ENCODE data around the gene SLC38A7. TPM values are rescaled to one million over a fixed set of nuclear protein-coding genes. Genes with fewer than 3 reads are reported as not detected.
A peak's percentile ranks its signal among the peaks of the same experiment; 100 is the strongest.

The SLC38A7 gene
- total RNA-seq, 2 donors from 2014 or later, result 6.3 to 7.3 TPM

DNA sequence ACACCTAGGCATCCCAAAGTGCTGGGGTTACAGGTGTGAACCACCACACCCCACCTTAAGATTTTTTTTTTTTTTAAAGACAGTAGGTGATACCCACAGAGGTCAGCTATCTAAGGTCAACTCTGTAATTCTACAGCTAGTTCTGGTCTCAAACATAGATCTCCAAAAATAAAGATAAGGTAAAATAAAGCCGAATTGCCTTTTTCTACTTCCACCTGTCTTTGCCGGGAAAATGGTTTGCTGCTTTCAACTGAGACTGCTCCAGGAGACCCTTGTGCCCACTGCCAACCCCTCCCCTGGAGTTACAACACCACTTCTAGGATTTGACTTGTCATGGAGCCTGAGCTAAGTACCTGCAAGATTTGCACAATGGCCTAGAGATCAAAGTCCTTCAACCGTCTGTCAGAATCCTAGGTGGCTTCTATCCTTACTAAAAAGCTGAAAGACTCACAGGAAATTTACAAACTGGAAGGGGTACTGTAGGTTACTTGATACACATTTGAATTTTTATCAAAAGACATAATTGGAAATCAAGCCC, 50.2 kb downstream of the SLC38A7 start:
- DNase-seq, result no peak
- TF ChIP-seq POLR2A (IDR thresholded peaks at IDR 0.05), result no peak
- TF ChIP-seq, protein P1, sequence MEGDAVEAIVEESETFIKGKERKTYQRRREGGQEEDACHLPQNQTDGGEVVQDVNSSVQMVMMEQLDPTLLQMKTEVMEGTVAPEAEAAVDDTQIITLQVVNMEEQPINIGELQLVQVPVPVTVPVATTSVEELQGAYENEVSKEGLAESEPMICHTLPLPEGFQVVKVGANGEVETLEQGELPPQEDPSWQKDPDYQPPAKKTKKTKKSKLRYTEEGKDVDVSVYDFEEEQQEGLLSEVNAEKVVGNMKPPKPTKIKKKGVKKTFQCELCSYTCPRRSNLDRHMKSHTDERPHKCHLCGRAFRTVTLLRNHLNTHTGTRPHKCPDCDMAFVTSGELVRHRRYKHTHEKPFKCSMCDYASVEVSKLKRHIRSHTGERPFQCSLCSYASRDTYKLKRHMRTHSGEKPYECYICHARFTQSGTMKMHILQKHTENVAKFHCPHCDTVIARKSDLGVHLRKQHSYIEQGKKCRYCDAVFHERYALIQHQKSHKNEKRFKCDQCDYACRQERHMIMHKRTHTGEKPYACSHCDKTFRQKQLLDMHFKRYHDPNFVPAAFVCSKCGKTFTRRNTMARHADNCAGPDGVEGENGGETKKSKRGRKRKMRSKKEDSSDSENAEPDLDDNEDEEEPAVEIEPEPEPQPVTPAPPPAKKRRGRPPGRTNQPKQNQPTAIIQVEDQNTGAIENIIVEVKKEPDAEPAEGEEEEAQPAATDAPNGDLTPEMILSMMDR (IDR thresholded peaks at IDR 0.05), result no peak
- peaks cover 4% of the 10 kb centered on the region for H3K4me1 ChIP-seq
- H3K27ac ChIP-seq, result no peak overlapping the region
- no peak for ATAC-seq
- intact Hi-C loops (cut with DNase I), result no loop called here
- no peaks in the 10 kb centered on the region for H3K9me3 ChIP-seq
- no peak overlapping the region for H3K4me3 ChIP-seq
- H3K27me3 ChIP-seq, result no peaks in the 10 kb centered on the region
- H3K36me3 ChIP-seq (replicated peaks in 1 of 2; ENCODE audit: insufficient read depth in 1 of 2, low read depth in 2 of 2), result no peaks in the 10 kb centered on the region
- WGBS, 2 donors, result 47 to 56% methylated on average over 3 of the region's 3 CpGs

DNA sequence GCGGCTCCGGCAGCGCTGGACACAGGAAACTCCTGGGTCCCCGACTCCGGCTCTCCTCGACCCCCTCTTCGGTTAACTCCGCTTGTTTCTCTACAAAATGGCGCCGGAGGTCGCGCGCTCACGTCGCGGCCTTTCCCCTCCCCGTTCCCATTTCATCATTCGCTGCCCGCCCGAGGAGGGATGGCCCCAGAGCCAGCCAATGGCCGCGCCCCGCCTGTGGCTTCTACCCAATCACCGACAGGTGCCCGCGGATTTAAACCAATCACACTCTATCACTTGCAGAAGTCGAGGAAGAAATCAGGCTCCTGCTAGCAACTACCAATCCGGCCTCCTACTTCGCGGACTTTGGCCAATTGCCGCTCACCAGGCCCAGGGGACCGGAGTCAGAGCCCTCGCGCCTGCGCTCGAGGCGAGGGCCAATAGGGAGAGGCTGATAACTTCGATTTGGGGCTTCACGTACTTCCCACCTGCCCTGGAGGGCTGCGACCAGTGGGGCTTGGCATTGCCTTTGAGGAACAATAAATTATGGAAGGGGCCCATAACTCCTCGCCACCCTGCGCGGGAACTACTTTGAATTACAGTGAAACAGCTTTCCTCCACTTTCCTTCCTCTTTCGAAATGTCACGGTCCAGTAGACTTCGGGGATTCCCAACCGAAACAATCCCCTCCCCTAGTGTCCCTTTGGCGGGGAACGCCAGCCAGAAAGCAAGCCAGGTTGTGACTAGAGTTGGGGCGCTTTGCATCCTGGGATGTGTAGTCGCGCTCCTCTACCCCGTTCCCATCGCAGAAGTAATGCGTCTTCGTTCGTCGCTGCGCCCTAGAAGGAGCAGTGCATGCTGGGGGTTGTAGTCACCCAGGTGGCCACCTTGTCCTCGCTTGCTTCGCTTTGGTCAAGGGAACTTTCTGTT, 54.6 kb downstream of the SLC38A7 start, which contains the start of gene CNOT1:
Gene CNOT1, minus strand, starts transcription at position 94 of the 908 bp plus-strand sequence. CDS start 30,489 bp downstream, outside the sequence.
- intact Hi-C loops (cut with DNase I), result no loop called here
- Histone ChIP-seq H3K27me3 (no peaks in the 10 kb centered on the region), H3K4me1 (peaks cover 27% of the 10 kb centered on the region), H3K27ac (peak within 1 kb of the TSS; percentile 97 to 98 (median 98)), H3K9me3 (no peaks in the 10 kb centered on the region), H3K36me3 (replicated peaks in 1 of 2; ENCODE audit: insufficient read depth in 1 of 2, low read depth in 2 of 2) (no peaks in the 10 kb centered on the region), H3K4me3 (peak within 1 kb of the TSS; percentile 54 to 80)
- ATAC-seq, result peak; percentile 95
- TF ChIP-seq, protein P1 (IDR thresholded peaks at IDR 0.05), result no peak
- TF ChIP-seq POLR2A (IDR thresholded peaks at IDR 0.05), result peak; percentile 64 to 88 (median 87)
- WGBS, 2 donors, result 0 to 4% methylated on average over 4 to 61 of the region's 61 CpGs
- peak; percentile 97 to 99 (median 98) for DNase-seq

DNA sequence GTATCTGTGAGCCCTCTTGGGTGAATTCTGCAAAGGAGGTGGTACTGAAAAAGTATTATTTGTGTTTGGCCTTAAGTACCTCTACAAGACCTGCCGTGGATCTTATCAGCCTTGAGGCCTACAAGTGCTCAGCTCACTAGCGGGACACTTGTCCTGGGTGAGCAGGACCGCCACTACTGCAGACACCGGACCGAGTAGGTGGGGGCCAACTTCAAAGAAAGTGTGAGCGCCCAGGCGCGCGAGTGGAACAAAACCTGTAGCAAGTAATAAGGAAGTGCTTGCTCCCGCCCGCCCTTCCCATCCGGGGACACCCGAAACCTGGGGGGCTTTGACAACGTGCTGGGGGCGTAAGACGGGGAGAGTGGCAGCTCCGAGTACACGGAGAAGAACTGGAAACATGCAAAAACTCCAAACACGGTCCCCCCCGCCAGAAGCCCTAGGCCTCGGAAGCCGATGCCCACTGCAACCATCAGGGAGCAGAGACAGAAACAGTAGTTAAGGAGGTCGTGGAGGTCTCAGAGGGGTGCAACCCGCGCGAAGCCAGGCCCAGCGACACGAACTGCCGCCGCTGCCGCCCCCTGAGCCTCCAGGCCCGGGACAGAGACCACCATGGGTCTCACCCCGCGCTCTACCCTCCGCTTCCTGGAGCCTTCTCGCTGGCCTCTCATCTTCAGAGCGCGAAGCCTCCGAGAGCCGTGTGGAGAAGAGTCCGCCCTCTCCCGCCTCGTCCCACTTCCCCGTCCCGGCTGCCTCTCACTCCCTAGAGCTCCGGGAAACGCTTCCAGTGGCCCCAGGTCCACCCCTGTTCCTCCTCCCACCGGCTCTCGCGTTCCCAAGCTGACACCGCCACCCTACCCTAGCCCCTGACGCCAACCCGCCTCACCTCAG, 55.5 kb downstream of the SLC38A7 start:
- peak; percentile 27 for ATAC-seq
- Histone ChIP-seq H3K27me3 (no peaks in the 10 kb centered on the region), H3K9me3 (no peaks in the 10 kb centered on the region), H3K27ac (peak overlapping the region; percentile 97 to 98 (median 98)), H3K36me3 (replicated peaks in 1 of 2; ENCODE audit: insufficient read depth in 1 of 2, low read depth in 2 of 2) (peaks cover 0 to 4% of the 10 kb centered on the region in 2 donors), H3K4me3 (peak overlapping the region; percentile 54 to 80), H3K4me1 (peaks cover 27% of the 10 kb centered on the region)
- intact Hi-C loops (cut with DNase I), result no loop called here
- TF ChIP-seq, protein P1 (IDR thresholded peaks at IDR 0.05), result no peak
- TF ChIP-seq POLR2A (IDR thresholded peaks at IDR 0.05), result no peak
- peak; percentile 49 to 68 (median 56) for DNase-seq
- WGBS, 2 donors, result 0 to 1% methylated on average over 16 to 52 of the region's 53 CpGs

DNA sequence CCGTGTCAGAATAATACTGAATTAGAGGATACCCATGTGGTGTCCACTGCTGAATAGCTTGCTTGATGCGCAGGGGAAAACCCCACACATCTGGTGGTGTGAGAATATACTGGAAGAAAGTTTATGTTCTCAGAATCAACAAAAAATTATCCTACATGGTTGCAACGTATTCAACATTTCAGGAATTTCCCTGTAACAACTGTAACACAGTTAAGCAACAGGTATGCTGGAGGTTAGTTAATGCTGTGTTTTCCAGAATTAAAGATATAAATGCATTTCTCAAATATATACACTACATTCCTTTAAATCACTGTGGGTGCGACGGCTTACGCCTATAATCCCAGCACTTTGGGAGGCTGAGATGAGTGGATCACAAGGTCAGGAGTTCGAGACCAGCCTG, 60.4 kb downstream of the SLC38A7 start:
- WGBS, 2 donors, result 78 to 90% methylated on average over 7 of the region's 7 CpGs
- peaks cover 22% of the 10 kb centered on the region for H3K4me1 ChIP-seq
- no peak overlapping the region for H3K4me3 ChIP-seq

More for the DNA sequence above, 60.4 kb downstream of the SLC38A7 start:
- intact Hi-C loops (cut with DNase I), result no loop called here
- no peak overlapping the region for H3K27ac ChIP-seq
- peak in 1 of 4 donors; percentile 5 for DNase-seq
- H3K9me3 ChIP-seq, result no peaks in the 10 kb centered on the region
- no peaks in the 10 kb centered on the region for H3K27me3 ChIP-seq
- H3K36me3 ChIP-seq (replicated peaks in 1 of 2; ENCODE audit: insufficient read depth in 1 of 2, low read depth in 2 of 2), result peaks cover 0 to 12% of the 10 kb centered on the region in 2 donors
- ATAC-seq, result no peak
- TF ChIP-seq POLR2A (IDR thresholded peaks at IDR 0.05), result no peak

Measured in body of pancreas (tissue), 4 donors.